ENCODE results near the gene PI4K2A. TPM values are rescaled to one million over a fixed set of nuclear protein-coding genes. Genes with fewer than 3 reads are reported as not detected.

Gene PI4K2A
- total and polyA plus RNA-seq, 2 donors (not counting 1 experiment from before 2014, with no cell fraction given): 7.9 to 17.7 TPM

GRCh38 chr10:97593421-97593820 lies 47.0 kb upstream of the PI4K2A start:
- DNase-seq (no peak), ATAC-seq (ENCODE audit: low read depth) (no peak)
- no peaks in the 10 kb centered on the region for H3K27me3 ChIP-seq (replicated peaks in 1 of 4; ENCODE audit: control extremely low read depth in 1 of 4, control insufficient read depth in 3 of 4, insufficient read depth in 4 of 4, low read length in 3 of 4)
- H3K4me3 ChIP-seq (ENCODE audit: control extremely low read depth in 1 of 5, extremely low read depth in 1 of 5, insufficient read depth in 1 of 5, low read depth in 2 of 5, low read length in 4 of 5): no peak overlapping the region
- no peak overlapping the region for H2AFZ ChIP-seq (ENCODE audit: insufficient read depth, low read depth, low read length, poor library complexity, severe bottlenecking)
- POLR2A ChIA-PET: no interaction called here
- CTCF ChIA-PET: no interaction called here
- H3K27ac Mint-ChIP-seq: no peak overlapping the region
- no peaks in the 10 kb centered on the region for H3K4me1 ChIP-seq (ENCODE audit: control insufficient read depth in 2 of 2, insufficient read depth in 2 of 2, low read length in 2 of 2)
- no peaks in the 10 kb centered on the region for H3K27me3 Mint-ChIP-seq
- H3K79me2 ChIP-seq (ENCODE audit: control insufficient read depth, insufficient read depth, low read length): no peaks in the 10 kb centered on the region
- no peaks in the 10 kb centered on the region for H3K4me1 Mint-ChIP-seq
- H3K4me3 Mint-ChIP-seq: no peak overlapping the region
- no peak overlapping the region for H3K27ac ChIP-seq (ENCODE audit: low read length in 2 of 2)
- intact Hi-C loops (cut with micrococcal nuclease): no loop called here
- no peaks in the 10 kb centered on the region for H3K9me3 Mint-ChIP-seq (ENCODE audit: insufficient read depth)
- no peaks in the 10 kb centered on the region for H4K20me1 ChIP-seq (ENCODE audit: control insufficient read depth, insufficient read depth, low read length, poor library complexity, severe bottlenecking)
- no peak for TF ChIP-seq EZH2 (IDR thresholded peaks at IDR 0.05; ENCODE audit: borderline replicate concordance, insufficient read depth, low read depth, low read length, poor library complexity, severe bottlenecking)
- TF ChIP-seq, protein P1, sequence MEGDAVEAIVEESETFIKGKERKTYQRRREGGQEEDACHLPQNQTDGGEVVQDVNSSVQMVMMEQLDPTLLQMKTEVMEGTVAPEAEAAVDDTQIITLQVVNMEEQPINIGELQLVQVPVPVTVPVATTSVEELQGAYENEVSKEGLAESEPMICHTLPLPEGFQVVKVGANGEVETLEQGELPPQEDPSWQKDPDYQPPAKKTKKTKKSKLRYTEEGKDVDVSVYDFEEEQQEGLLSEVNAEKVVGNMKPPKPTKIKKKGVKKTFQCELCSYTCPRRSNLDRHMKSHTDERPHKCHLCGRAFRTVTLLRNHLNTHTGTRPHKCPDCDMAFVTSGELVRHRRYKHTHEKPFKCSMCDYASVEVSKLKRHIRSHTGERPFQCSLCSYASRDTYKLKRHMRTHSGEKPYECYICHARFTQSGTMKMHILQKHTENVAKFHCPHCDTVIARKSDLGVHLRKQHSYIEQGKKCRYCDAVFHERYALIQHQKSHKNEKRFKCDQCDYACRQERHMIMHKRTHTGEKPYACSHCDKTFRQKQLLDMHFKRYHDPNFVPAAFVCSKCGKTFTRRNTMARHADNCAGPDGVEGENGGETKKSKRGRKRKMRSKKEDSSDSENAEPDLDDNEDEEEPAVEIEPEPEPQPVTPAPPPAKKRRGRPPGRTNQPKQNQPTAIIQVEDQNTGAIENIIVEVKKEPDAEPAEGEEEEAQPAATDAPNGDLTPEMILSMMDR (IDR thresholded peaks at IDR 0.05): no peak
- no peaks in the 10 kb centered on the region for H3K9me3 ChIP-seq (ENCODE audit: control extremely low read depth in 1 of 3, control insufficient read depth in 2 of 3, insufficient read depth in 1 of 3, low read length in 2 of 3)
- no peak overlapping the region for H3K9ac ChIP-seq (ENCODE audit: low read length)
- H3K4me2 ChIP-seq (replicated peaks; ENCODE audit: low read depth, low read length, poor library complexity, severe bottlenecking): no peak overlapping the region
- H3K36me3 ChIP-seq (replicated peaks in 1 of 2; ENCODE audit: control extremely low read depth in 1 of 2, control insufficient read depth in 1 of 2, extremely low read depth in 1 of 2, insufficient read depth in 2 of 2, low read length in 1 of 2): no peaks in the 10 kb centered on the region
- 94% methylated on average over 2 of the region's 4 CpGs for WGBS (ENCODE audit: insufficient coverage)

GRCh38 chr10:97596101-97597082 lies 44.1 kb upstream of the PI4K2A start:
- ChIA-PET POLR2A (no interaction called here), CTCF (interaction anchor here (0.8 kb wide), 1 partner anchor 19 kb away, joined by 3 read pairs; no protein-coding TSS in a partner anchor)
- Mint-ChIP-seq H3K27ac (no peak overlapping the region), H3K4me1 (no peaks in the 10 kb centered on the region), H3K9me3 (ENCODE audit: insufficient read depth) (no peaks in the 10 kb centered on the region), H3K4me3 (no peak overlapping the region), H3K27me3 (no peaks in the 10 kb centered on the region)
- WGBS (ENCODE audit: insufficient coverage): 93% methylated on average over 7 of the region's 10 CpGs
- no peak overlapping the region for H2AFZ ChIP-seq (ENCODE audit: insufficient read depth, low read depth, low read length, poor library complexity, severe bottlenecking)
- H4K20me1 ChIP-seq (ENCODE audit: control insufficient read depth, insufficient read depth, low read length, poor library complexity, severe bottlenecking): no peaks in the 10 kb centered on the region
- no peaks in the 10 kb centered on the region for H3K4me1 ChIP-seq (ENCODE audit: control insufficient read depth in 2 of 2, insufficient read depth in 2 of 2, low read length in 2 of 2)
- H3K4me2 ChIP-seq (replicated peaks; ENCODE audit: low read depth, low read length, poor library complexity, severe bottlenecking): no peak overlapping the region
- ATAC-seq (ENCODE audit: low read depth) (no peak), DNase-seq (no peak)
- TF ChIP-seq, protein P1 (IDR thresholded peaks at IDR 0.05): no peak
- no peak for TF ChIP-seq EZH2 (IDR thresholded peaks at IDR 0.05; ENCODE audit: borderline replicate concordance, insufficient read depth, low read depth, low read length, poor library complexity, severe bottlenecking)
- H3K27me3 ChIP-seq (replicated peaks in 1 of 4; ENCODE audit: control extremely low read depth in 1 of 4, control insufficient read depth in 3 of 4, insufficient read depth in 4 of 4, low read length in 3 of 4): no peaks in the 10 kb centered on the region
- no peak overlapping the region for H3K27ac ChIP-seq (ENCODE audit: low read length in 2 of 2)
- H3K36me3 ChIP-seq (replicated peaks in 1 of 2; ENCODE audit: control extremely low read depth in 1 of 2, control insufficient read depth in 1 of 2, extremely low read depth in 1 of 2, insufficient read depth in 2 of 2, low read length in 1 of 2): no peaks in the 10 kb centered on the region
- H3K4me3 ChIP-seq (ENCODE audit: control extremely low read depth in 1 of 5, extremely low read depth in 1 of 5, insufficient read depth in 1 of 5, low read depth in 2 of 5, low read length in 4 of 5): no peak overlapping the region
- H3K9ac ChIP-seq (ENCODE audit: low read length): no peak overlapping the region
- intact Hi-C loops (cut with micrococcal nuclease): no loop called here
- no peaks in the 10 kb centered on the region for H3K79me2 ChIP-seq (ENCODE audit: control insufficient read depth, insufficient read depth, low read length)
- no peaks in the 10 kb centered on the region for H3K9me3 ChIP-seq (ENCODE audit: control extremely low read depth in 1 of 3, control insufficient read depth in 2 of 3, insufficient read depth in 1 of 3, low read length in 2 of 3)

Measured in B cell (primary cell).